ENCODE data around the gene ZNF724. TPM values are rescaled to one million over a fixed set of nuclear protein-coding genes. Genes with fewer than 3 reads are reported as not detected.

ZNF724 gene
- total RNA-seq, 4 donors from 2014 or later = 0.95 to 5.9 (median 3.7) TPM

DNA sequence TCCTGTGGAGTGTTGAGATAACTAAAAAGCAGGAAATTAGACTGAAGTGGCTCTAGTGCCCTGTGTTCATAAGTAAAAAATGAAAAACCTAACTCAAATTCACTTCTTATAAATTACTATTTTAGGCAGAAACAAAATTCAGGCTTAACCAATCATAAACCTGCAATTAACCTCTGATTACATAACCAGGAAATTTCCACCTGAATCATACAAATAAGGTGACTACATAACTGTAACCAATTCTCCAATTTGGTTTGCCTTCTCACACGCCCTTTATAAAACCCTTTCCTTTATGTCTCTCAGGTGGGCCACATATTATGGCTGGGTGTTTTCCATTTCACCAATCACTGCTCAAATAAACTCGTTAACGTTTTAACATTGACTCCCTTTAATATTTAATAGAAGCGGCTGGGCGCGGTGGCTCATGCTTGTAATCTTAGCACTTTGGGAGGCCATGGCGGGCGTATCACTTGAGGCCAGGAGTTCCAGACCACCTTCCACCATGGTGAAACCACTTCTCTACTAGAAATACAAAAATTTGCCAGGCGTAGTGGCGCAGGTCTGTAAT lies 22.9 kb upstream of the ZNF724 start:
- TF ChIP-seq, protein P1, sequence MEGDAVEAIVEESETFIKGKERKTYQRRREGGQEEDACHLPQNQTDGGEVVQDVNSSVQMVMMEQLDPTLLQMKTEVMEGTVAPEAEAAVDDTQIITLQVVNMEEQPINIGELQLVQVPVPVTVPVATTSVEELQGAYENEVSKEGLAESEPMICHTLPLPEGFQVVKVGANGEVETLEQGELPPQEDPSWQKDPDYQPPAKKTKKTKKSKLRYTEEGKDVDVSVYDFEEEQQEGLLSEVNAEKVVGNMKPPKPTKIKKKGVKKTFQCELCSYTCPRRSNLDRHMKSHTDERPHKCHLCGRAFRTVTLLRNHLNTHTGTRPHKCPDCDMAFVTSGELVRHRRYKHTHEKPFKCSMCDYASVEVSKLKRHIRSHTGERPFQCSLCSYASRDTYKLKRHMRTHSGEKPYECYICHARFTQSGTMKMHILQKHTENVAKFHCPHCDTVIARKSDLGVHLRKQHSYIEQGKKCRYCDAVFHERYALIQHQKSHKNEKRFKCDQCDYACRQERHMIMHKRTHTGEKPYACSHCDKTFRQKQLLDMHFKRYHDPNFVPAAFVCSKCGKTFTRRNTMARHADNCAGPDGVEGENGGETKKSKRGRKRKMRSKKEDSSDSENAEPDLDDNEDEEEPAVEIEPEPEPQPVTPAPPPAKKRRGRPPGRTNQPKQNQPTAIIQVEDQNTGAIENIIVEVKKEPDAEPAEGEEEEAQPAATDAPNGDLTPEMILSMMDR (IDR thresholded peaks at IDR 0.05) = no peak
- TF ChIP-seq POLR2A (IDR thresholded peaks at IDR 0.05) = no peak
- Histone ChIP-seq H3K4me1 (peaks cover 0 to 30% (median 10%) of the 10 kb centered on the region in 3 donors), H3K36me3 (peaks cover 0 to 38% (median 3%) of the 10 kb centered on the region in 3 donors), H3K4me3 (peak overlapping the region; percentile 90 to 98 (median 94)), H3K27me3 (no peaks in the 10 kb centered on the region), H3K27ac (peak overlapping the region; percentile 92 to 95 (median 93)), H3K9me3 (no peaks in the 10 kb centered on the region)
- DNase-seq = no peak
- 3 to 4% methylated on average over 7 to 9 of the region's 10 CpGs for WGBS, 2 donors
- intact Hi-C loops (cut with DNase I) = no loop called here

DNA sequence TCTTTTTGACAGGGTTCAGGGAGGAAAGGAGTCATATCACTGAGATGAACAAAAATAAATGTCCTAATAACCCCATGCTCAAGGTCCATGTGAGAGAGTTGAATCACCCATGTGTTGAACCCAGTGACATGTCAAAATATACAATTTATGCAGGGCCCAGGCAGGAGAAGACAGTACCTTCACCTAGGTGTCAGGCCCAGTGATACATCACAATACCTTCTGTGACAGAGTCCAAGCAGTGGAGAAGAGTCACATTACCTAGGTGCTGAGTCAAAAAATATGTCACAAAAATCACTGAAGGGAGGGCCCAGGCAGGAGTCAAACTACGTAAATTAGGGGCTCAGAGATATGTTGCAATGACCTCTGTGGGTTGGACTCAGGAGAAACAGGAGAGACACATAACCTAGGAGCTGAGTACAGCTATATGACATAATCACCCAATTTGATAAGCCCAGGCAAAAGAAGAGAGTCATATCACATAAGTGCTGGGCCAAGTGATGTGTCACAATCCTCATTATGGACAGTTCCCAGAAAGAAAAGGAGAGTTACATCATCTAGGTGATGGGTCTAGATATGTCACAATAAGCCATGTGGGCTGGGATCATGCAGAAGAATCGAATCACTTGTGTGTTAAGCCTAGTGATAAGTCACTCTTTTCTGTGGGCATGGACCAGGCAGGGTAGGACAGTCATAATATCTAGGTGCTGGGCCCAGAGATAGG lies 13.8 kb upstream of the ZNF724 start:
- no peak overlapping the region for H3K4me3 ChIP-seq
- TF ChIP-seq POLR2A (IDR thresholded peaks at IDR 0.05) = no peak
- TF ChIP-seq, protein P1 (IDR thresholded peaks at IDR 0.05) = no peak
- H3K9me3 ChIP-seq = no peaks in the 10 kb centered on the region
- H3K4me1 ChIP-seq = no peaks in the 10 kb centered on the region
- DNase-seq = no peak
- 51 to 90% methylated on average over 2 of the region's 2 CpGs for WGBS, 2 donors
- no peak overlapping the region for H3K27ac ChIP-seq
- peaks cover 0 to 63% (median 18%) of the 10 kb centered on the region in 3 donors for H3K36me3 ChIP-seq
- intact Hi-C loops (cut with DNase I) = no loop called here
- H3K27me3 ChIP-seq = no peaks in the 10 kb centered on the region

DNA sequence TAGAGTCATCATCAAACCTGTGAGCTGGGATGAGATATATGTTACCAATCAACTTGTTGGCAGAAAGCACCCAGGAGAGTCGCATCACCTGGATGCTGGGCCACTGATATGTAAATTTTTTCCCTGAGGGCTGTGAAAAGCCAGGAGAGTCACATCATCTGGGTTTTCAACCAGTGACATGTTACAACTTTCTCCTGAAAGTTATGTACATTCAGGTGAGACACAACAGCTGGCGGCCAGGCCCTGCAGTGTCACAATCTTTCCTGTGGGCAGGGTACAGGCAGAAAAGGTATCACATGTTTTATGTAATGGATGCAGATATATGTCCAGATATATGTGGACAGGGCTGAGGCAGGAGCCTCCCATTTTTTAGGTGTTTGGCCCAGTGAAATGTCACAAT lies 13.2 kb upstream of the ZNF724 start:
- DNase-seq = no peak
- no peak for TF ChIP-seq POLR2A (IDR thresholded peaks at IDR 0.05)
- TF ChIP-seq, protein P1 (IDR thresholded peaks at IDR 0.05) = no peak
- H3K4me3 ChIP-seq = no peak overlapping the region
- no peaks in the 10 kb centered on the region for H3K4me1 ChIP-seq
- peaks cover 0 to 63% (median 18%) of the 10 kb centered on the region in 3 donors for H3K36me3 ChIP-seq
- 0 to 42% methylated on average over 1 to 2 of the region's 2 CpGs for WGBS, 2 donors
- no peak overlapping the region for H3K27ac ChIP-seq
- intact Hi-C loops (cut with DNase I) = no loop called here
- H3K9me3 ChIP-seq = peaks cover 0 to 6% (median 0%) of the 10 kb centered on the region in 3 donors
- no peaks in the 10 kb centered on the region for H3K27me3 ChIP-seq

DNA sequence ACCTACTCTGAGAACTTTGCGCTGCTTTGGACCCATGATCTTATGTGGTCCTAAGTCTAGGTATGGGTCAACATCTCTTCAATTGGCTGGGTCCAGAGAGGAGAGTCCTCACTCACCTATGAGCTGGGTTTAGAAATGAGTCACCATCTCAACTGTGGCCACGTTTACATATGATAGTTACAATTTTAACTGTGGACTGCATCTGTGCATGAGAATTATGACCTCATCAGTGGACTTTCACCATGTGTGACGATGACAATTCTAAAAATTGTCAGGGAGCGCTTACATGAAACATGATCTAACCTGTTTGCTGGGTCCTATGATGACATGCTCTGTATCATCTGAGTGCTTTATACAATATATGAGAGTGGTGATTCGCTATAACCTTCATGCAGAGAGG lies 12.7 kb upstream of the ZNF724 start:
- H3K4me3 ChIP-seq = no peak overlapping the region
- intact Hi-C loops (cut with DNase I) = no loop called here
- peaks cover 0 to 7% (median 0%) of the 10 kb centered on the region in 3 donors for H3K9me3 ChIP-seq
- H3K27ac ChIP-seq = no peak overlapping the region
- WGBS, 2 donors = 92% methylated on average over 4 to 5 of the region's 5 CpGs
- TF ChIP-seq, protein P1 (IDR thresholded peaks at IDR 0.05) = no peak
- no peak for TF ChIP-seq POLR2A (IDR thresholded peaks at IDR 0.05)
- H3K27me3 ChIP-seq = no peaks in the 10 kb centered on the region
- no peaks in the 10 kb centered on the region for H3K4me1 ChIP-seq
- DNase-seq = no peak
- H3K36me3 ChIP-seq = peaks cover 0 to 59% (median 13%) of the 10 kb centered on the region in 3 donors

DNA sequence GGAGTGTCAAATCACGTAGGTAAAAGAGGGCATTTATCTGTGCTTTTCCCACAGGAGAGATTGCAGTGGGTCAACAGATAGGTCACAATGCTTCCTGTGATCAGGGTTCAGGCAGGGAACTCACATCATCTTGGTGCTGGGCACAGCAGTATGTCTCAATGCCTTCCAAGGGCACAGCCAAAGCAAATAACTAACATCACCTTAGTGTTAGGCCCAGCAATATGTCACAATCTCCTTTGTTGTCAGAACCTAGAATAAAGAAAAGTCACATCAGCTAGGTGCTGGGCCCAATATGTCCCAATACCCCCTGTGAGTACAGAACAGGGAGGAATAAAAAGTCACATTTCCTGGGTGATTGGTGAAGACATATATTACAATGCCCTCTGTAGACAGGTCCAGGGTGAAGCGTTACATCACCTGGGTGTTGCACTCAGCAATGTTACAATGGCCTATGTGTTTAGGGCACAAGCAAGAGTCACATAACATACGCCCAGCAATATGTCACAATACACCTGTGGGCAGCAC lies 11.4 kb upstream of the ZNF724 start:
- TF ChIP-seq, protein P1 (IDR thresholded peaks at IDR 0.05) = no peak
- no peak for TF ChIP-seq POLR2A (IDR thresholded peaks at IDR 0.05)
- no peak for DNase-seq
- intact Hi-C loops (cut with DNase I) = no loop called here
- peaks cover 0 to 7% (median 0%) of the 10 kb centered on the region in 3 donors for H3K9me3 ChIP-seq
- H3K27me3 ChIP-seq = no peaks in the 10 kb centered on the region
- H3K4me1 ChIP-seq = no peaks in the 10 kb centered on the region
- WGBS, 2 donors = 83 to 89% methylated on average over 3 of the region's 3 CpGs
- H3K36me3 ChIP-seq = peaks cover 0 to 46% (median 0%) of the 10 kb centered on the region in 3 donors
- H3K4me3 ChIP-seq = no peak overlapping the region
- no peak overlapping the region for H3K27ac ChIP-seq

Data from esophagus squamous epithelium (tissue), 5 donors.